ENCODE results near the gene FAM53B. TPM values are rescaled to one million over a fixed set of nuclear protein-coding genes. Genes with fewer than 3 reads are reported as not detected.

Gene FAM53B
- total RNA-seq, 4 donors from 2014 or later = 63.5 to 75.5 (median 67.3) TPM

- H3K27me3 ChIP-seq = no peaks in the 10 kb centered on the region
- no peaks in the 10 kb centered on the region for H3K4me1 ChIP-seq
- no peak overlapping the region for H3K27ac ChIP-seq
- no peaks in the 10 kb centered on the region for H3K9me3 ChIP-seq
- DNase-seq (ENCODE audit: low spot score in 2 of 2) = no peak
- WGBS = 79% methylated on average over 8 of the region's 8 CpGs
- TF ChIP-seq POLR2A (IDR thresholded peaks at IDR 0.05) = no peak
- no peak for TF ChIP-seq POLR2AphosphoS5 (IDR thresholded peaks at IDR 0.05)
- no peak for TF ChIP-seq CTCF (IDR thresholded peaks at IDR 0.05)
- TF ChIP-seq EP300 (IDR thresholded peaks at IDR 0.05) = no peak
- H3K4me3 ChIP-seq = no peak overlapping the region
- no peaks in the 10 kb centered on the region for H3K36me3 ChIP-seq
These were observed 139.2 kb downstream of the FAM53B start for GRCh38 chr10:124605001-124605370.

GRCh38 chr10:124604214-124605000 is 139.8 kb downstream of the FAM53B start:
- Histone ChIP-seq H3K27me3 (no peaks in the 10 kb centered on the region), H3K36me3 (no peaks in the 10 kb centered on the region), H3K9me3 (no peaks in the 10 kb centered on the region), H3K4me1 (no peaks in the 10 kb centered on the region), H3K4me3 (no peak overlapping the region), H3K27ac (no peak overlapping the region)
- TF ChIP-seq CTCF (IDR thresholded peaks at IDR 0.05) (no peak), POLR2AphosphoS5 (IDR thresholded peaks at IDR 0.05) (no peak), EP300 (IDR thresholded peaks at IDR 0.05) (no peak), POLR2A (IDR thresholded peaks at IDR 0.05) (no peak)
- DNase-seq (ENCODE audit: low spot score in 2 of 2) = no peak
- 78% methylated on average over 12 of the region's 22 CpGs for WGBS

- H3K4me3 ChIP-seq = no peak overlapping the region
- H3K36me3 ChIP-seq = no peaks in the 10 kb centered on the region
- TF ChIP-seq EP300 (IDR thresholded peaks at IDR 0.05) (no peak), CTCF (IDR thresholded peaks at IDR 0.05) (no peak), POLR2A (IDR thresholded peaks at IDR 0.05) (no peak), POLR2AphosphoS5 (IDR thresholded peaks at IDR 0.05) (no peak)
- H3K27ac ChIP-seq = no peak overlapping the region
- H3K4me1 ChIP-seq = no peaks in the 10 kb centered on the region
- no peaks in the 10 kb centered on the region for H3K27me3 ChIP-seq
- WGBS = 79% methylated on average over 7 of the region's 18 CpGs
- no peaks in the 10 kb centered on the region for H3K9me3 ChIP-seq
- no peak for DNase-seq (ENCODE audit: low spot score in 2 of 2)
These were observed 140.6 kb downstream of the FAM53B start for GRCh38 chr10:124603376-124604213.

GRCh38 chr10:124602646-124603365 is 141.4 kb downstream of the FAM53B start:
- no peak for TF ChIP-seq EP300 (IDR thresholded peaks at IDR 0.05)
- DNase-seq (ENCODE audit: low spot score in 2 of 2) = no peak
- 100% methylated on average over 5 of the region's 12 CpGs for WGBS

GRCh38 chr10:124602121-124602561 is 142.0 kb downstream of the FAM53B start:
- H3K4me3 ChIP-seq = no peak overlapping the region
- no peak for TF ChIP-seq POLR2A (IDR thresholded peaks at IDR 0.05)
- TF ChIP-seq CTCF (IDR thresholded peaks at IDR 0.05) = no peak
- TF ChIP-seq EP300 (IDR thresholded peaks at IDR 0.05) = no peak
- TF ChIP-seq POLR2AphosphoS5 (IDR thresholded peaks at IDR 0.05) = no peak
- no peak for DNase-seq (ENCODE audit: low spot score in 2 of 2)
- no peak overlapping the region for H3K27ac ChIP-seq
- H3K4me1 ChIP-seq = no peaks in the 10 kb centered on the region
- 93% methylated on average over 5 of the region's 12 CpGs for WGBS
- H3K9me3 ChIP-seq = no peaks in the 10 kb centered on the region
- no peaks in the 10 kb centered on the region for H3K27me3 ChIP-seq
- no peaks in the 10 kb centered on the region for H3K36me3 ChIP-seq

More at GRCh38 chr10:124602646-124603365, 141.4 kb downstream of the FAM53B start:
- Histone ChIP-seq H3K9me3 (no peaks in the 10 kb centered on the region), H3K27ac (no peak overlapping the region), H3K27me3 (no peaks in the 10 kb centered on the region), H3K4me3 (no peak overlapping the region), H3K4me1 (no peaks in the 10 kb centered on the region), H3K36me3 (no peaks in the 10 kb centered on the region)
